PC-3 (cell line): ENCODE results near the gene AEN. TPM values are rescaled to one million over a fixed set of nuclear protein-coding genes. Genes with fewer than 3 reads are reported as not detected.

Experiments
- ATAC-seq: fragments of 200-7000 bp; cut with Tn5 transposase; 2 replicates; pipeline ENCODE4 v1.9.1; 2020; ENCODE audit warnings: mild to moderate bottlenecking, moderate library complexity
- BruUV-seq: library from RNA; stranded (reverse); fragments of 400-500 nt; replicated peaks from 2 replicates; lab custom pipeline; 2021; lab: Mats Ljungman, UMichigan
- CTCF ChIA-PET: fragments of 300-600 bp; sonication (Branson Sonifier 250); formaldehyde crosslinking; loops from one replicate; lab custom pipeline; 2022; ENCODE audit warnings: antibody characterized with exemption; lab: Charles Lee
- POLR2A ChIA-PET: fragments of 300-600 bp; sonication (Branson Sonifier 250); formaldehyde crosslinking; loops from one replicate; lab custom pipeline; 2022; ENCODE audit warnings: antibody characterized with exemption; ENCODE audit not compliant: unreplicated experiment; lab: Charles Lee
- DNase-seq: peaks from one replicate; pipeline ENCODE4 v3.0.0-alpha.2; 2015
- H2AFZ ChIP-seq: fragments of 300-600 bp; sonication (generic); 2 replicates; pipeline ENCODE4 v1.6.0; 2016; ENCODE audit warnings: antibody characterized with exemption, low read length
- H3F3A ChIP-seq: fragments of 300-600 bp; sonication (generic); one replicate; pipeline ENCODE4 v1.6.0; 2017; ENCODE audit warnings: antibody characterized with exemption, low read length, control low read depth, mild to moderate bottlenecking; ENCODE audit not compliant: unreplicated experiment
- H3K27ac ChIP-seq: fragments of 300-600 bp; sonication (generic); 2 replicates; pipeline ENCODE4 v1.5.1; 2016; ENCODE audit warnings: mild to moderate bottlenecking, low read length
- H3K27me3 ChIP-seq: fragments of 300-600 bp; sonication (generic); 2 replicates; pipeline ENCODE4 v1.6.1; 2016; ENCODE audit warnings: low read length, mixed read lengths
- H3K36me3 ChIP-seq: fragments of 300-600 bp; sonication (generic); 2 replicates; pipeline ENCODE4 v1.6.1; 2016; ENCODE audit warnings: low read depth, mixed run types, low read length, mixed read lengths
- H3K4me1 ChIP-seq: fragments of 300-600 bp; sonication (generic); 2 replicates; pipeline ENCODE4 v1.5.1; 2016; ENCODE audit warnings: low read length; ENCODE audit not compliant: insufficient read depth
- H3K4me2 ChIP-seq: fragments of 300-600 bp; sonication (generic); 2 replicates; pipeline ENCODE4 v1.6.0; 2016; ENCODE audit warnings: low read length
- H3K4me3 ChIP-seq: fragments of 300-600 bp; sonication (generic); 2 replicates; pipeline ENCODE4 v1.5.1; 2016; ENCODE audit warnings: mild to moderate bottlenecking, low read length, mixed read lengths
- H3K79me2 ChIP-seq: fragments of 300-600 bp; sonication (generic); 2 replicates; pipeline ENCODE4 v1.6.1; 2017; ENCODE audit warnings: low read length, mixed read lengths
- H3K9ac ChIP-seq: fragments of 300-600 bp; sonication (generic); 2 replicates; pipeline ENCODE4 v1.6.0; 2016; ENCODE audit warnings: mild to moderate bottlenecking, low read length
- H3K9me2 ChIP-seq: fragments of 300-600 bp; sonication (generic); replicated peaks from 2 replicates; pipeline ENCODE4 v1.6.1; 2016; ENCODE audit warnings: mixed run types, low read length, mixed read lengths
- H3K9me3 ChIP-seq: fragments of 300-600 bp; sonication (generic); 2 replicates; pipeline ENCODE4 v1.6.1; 2016; ENCODE audit warnings: low read length, mixed read lengths
- H4K20me1 ChIP-seq: fragments of 300-600 bp; sonication (generic); 2 replicates; pipeline ENCODE4 v1.6.1; 2016; ENCODE audit warnings: low read length, mixed read lengths
- EZH2 ChIP-seq: fragments of 300-600 bp; sonication (generic); IDR thresholded peaks from one replicate; pipeline ENCODE4 v1.6.1; 2017; ENCODE audit warnings: antibody characterized with exemption, mild to moderate bottlenecking, low read length; ENCODE audit not compliant: unreplicated experiment
- EZH2phosphoT487 ChIP-seq: fragments of 300-600 bp; sonication (generic); IDR thresholded peaks from 2 replicates; pipeline ENCODE4 v1.6.1; 2018; ENCODE audit warnings: mild to moderate bottlenecking, antibody characterized with exemption, low read length, borderline replicate concordance
- intact Hi-C: fragments of 100-400 bp; cut with micrococcal nuclease; formaldehyde crosslinking; loops from 2 replicates; pipeline ENCODE4 v1.9.0; 2023
- total RNA-seq: library from RNA; depleted of rRNA; stranded (reverse); fragments of >200 nt; gene quantifications from 2 replicates; pipeline ENCODE4 v1.2.3, GENCODE V29; 2014
- TF ChIP-seq, protein P1 (sequence below): fragments of 300-600 bp; sonication (generic); conservative IDR thresholded peaks from 2 replicates; pipeline ENCODE4 v1.5.1; 2017; ENCODE audit warnings: antibody characterized with exemption, low read depth, mild to moderate bottlenecking, low read length

Gene AEN
- total RNA-seq, 1 experiment from 2014 or later: 81.3 TPM

DNA sequence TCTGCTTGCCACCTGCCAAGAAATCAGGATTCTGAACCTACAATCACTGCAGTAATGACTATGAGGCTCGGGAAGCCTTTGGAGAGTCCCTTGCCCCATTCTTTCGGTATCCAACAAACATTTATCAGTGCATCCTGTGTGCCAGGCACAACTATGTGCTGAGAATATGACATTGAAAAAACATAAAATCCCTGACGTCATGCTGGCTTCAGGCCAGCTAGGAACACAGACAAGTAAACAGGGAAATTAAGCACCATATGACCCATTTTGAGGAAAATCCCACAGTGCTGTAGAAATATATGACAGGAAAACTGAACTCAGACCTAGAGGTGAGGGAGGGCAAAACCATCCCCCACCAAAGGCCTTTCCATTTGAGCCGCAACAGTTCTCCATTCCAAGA lies 40.6 kb upstream of the AEN start:
- Histone ChIP-seq H3K9me3 (no peaks in the 10 kb centered on the region), H3K9me2 (no peaks in the 10 kb centered on the region), H3K4me3 (no peak overlapping the region), H4K20me1 (no peaks in the 10 kb centered on the region), H3K27me3 (peaks cover 6% of the 10 kb centered on the region; the same call in 1 of the 2 replicates), H3K4me2 (no peak overlapping the region), H3K36me3 (no peaks in the 10 kb centered on the region), H3K9ac (no peak overlapping the region), H2AFZ (no peak overlapping the region), H3K4me1 (no peaks in the 10 kb centered on the region), H3K79me2 (no peaks in the 10 kb centered on the region), H3F3A (no peaks in the 10 kb centered on the region), H3K27ac (no peak overlapping the region)
- ChIA-PET CTCF (no interaction called here), POLR2A (no interaction called here)
- DNase-seq: no peak
- intact Hi-C loops: no loop called here
- no peak for ATAC-seq
- TF ChIP-seq EZH2: no peak
- TF ChIP-seq EZH2phosphoT487: no peak
- TF ChIP-seq, protein P1, sequence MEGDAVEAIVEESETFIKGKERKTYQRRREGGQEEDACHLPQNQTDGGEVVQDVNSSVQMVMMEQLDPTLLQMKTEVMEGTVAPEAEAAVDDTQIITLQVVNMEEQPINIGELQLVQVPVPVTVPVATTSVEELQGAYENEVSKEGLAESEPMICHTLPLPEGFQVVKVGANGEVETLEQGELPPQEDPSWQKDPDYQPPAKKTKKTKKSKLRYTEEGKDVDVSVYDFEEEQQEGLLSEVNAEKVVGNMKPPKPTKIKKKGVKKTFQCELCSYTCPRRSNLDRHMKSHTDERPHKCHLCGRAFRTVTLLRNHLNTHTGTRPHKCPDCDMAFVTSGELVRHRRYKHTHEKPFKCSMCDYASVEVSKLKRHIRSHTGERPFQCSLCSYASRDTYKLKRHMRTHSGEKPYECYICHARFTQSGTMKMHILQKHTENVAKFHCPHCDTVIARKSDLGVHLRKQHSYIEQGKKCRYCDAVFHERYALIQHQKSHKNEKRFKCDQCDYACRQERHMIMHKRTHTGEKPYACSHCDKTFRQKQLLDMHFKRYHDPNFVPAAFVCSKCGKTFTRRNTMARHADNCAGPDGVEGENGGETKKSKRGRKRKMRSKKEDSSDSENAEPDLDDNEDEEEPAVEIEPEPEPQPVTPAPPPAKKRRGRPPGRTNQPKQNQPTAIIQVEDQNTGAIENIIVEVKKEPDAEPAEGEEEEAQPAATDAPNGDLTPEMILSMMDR: no peak
- BruUV-seq: no TSS peak

DNA sequence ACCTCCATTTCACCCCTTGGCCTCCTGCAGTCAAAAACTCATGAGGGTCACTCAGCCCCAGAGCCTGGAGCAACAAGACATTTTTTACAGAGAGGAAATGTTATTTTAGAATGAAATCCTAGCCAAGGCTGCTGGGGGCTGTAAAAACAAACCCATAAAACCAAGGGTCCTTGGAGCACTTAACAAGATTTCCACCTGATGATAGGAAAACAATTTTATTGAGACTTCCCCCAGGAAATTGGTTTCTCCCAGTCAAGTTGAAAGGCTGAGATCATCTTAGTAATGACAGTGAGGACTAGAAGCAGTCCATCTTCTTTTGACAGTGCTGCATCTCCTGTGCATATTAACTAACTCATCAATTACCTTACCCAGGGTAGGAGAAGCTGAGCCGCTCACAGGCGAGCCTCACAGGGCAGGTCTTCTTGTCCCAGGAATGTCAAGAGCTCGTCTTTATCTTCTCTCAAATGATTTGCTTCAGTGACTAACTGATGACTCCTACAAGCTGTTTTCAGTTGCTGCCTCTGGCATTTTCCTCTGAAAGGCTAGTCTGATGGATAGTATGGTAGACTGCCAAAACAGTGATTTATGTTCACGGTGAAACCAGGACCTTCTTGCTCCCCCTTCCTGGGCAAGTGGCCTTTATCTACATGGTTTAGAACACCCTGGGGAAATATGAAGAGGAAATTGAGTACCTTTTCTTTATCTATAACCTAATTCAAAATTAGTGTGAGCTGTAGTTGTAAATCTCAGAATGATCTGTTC lies 34.6 kb upstream of the AEN start:
- DNase-seq (peak; percentile 86), ATAC-seq (peak; percentile 62)
- Histone ChIP-seq H3K9me3 (no peaks in the 10 kb centered on the region), H3K36me3 (no peaks in the 10 kb centered on the region), H3K4me3 (no peak overlapping the region), H2AFZ (no peak overlapping the region), H3K27me3 (0 out of 2 replicates have a peak, but pooled peaks cover under 1% of the 10 kb centered on the region), H4K20me1 (no peaks in the 10 kb centered on the region), H3K9ac (no peak overlapping the region), H3F3A (no peaks in the 10 kb centered on the region), H3K4me2 (0 out of 2 replicates have a peak overlapping the region, but pooled peaks have one; percentile 4), H3K4me1 (peaks cover 11% of the 10 kb centered on the region; the same call in 1 of the 2 replicates), H3K79me2 (no peaks in the 10 kb centered on the region), H3K27ac (no peak overlapping the region), H3K9me2 (no peaks in the 10 kb centered on the region)
- POLR2A ChIA-PET: no interaction called here
- no TSS peak for BruUV-seq
- CTCF ChIA-PET: interaction anchor here (0.8 kb wide), 1 partner anchor 28 kb away, joined by 3 read pairs; no protein-coding TSS in a partner anchor
- intact Hi-C loops: no loop called here
- TF ChIP-seq EZH2: no peak
- TF ChIP-seq, protein P1: no peak
- no peak for TF ChIP-seq EZH2phosphoT487

DNA sequence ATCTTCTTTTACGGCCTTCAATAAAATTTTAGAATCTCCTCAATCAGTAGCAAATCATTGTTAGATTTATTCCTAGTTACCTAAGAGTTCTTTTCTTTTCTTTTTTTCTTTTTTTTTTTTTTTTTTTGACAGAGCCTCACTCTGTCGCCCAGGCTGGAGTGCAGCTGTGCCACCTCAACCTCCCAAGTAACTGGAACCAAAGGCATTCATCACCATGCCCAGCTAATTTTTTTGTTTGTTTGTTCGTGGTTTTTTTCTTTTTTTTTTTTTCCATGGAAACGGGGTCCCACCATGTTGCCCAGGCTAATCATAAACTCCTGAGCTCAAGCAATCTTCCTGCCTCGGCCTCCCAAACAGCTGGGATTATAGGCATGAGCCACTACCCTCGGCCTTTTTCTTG lies 30.4 kb upstream of the AEN start:
- no peak for DNase-seq

More for the DNA sequence above, 30.4 kb upstream of the AEN start:
- no peak for ATAC-seq
- H3K4me1 ChIP-seq: peaks cover 11% of the 10 kb centered on the region; the same call in 1 of the 2 replicates
- intact Hi-C loops: no loop called here
- no peaks in the 10 kb centered on the region for H4K20me1 ChIP-seq
- peaks cover 20% of the 10 kb centered on the region; the same call in 1 of the 2 replicates for H3K27me3 ChIP-seq
- ChIA-PET CTCF (no interaction called here), POLR2A (no interaction called here)
- H3K27ac ChIP-seq: no peak overlapping the region
- no peaks in the 10 kb centered on the region for H3F3A ChIP-seq
- H3K9ac ChIP-seq: no peak overlapping the region
- no peaks in the 10 kb centered on the region for H3K79me2 ChIP-seq
- no peak overlapping the region for H3K4me2 ChIP-seq
- TF ChIP-seq, protein P1: no peak
- TF ChIP-seq EZH2phosphoT487 (no peak), EZH2 (no peak)
- BruUV-seq: no TSS peak
- H3K36me3 ChIP-seq: no peaks in the 10 kb centered on the region
- no peaks in the 10 kb centered on the region for H3K9me3 ChIP-seq
- no peak overlapping the region for H3K4me3 ChIP-seq
- no peaks in the 10 kb centered on the region for H3K9me2 ChIP-seq
- H2AFZ ChIP-seq: no peak overlapping the region
